Adrenal gland (tissue), 12 donors: ENCODE data around the gene IQSEC1. TPM values are rescaled to one million over a fixed set of nuclear protein-coding genes. Genes with fewer than 3 reads are reported as not detected.

Source experiments
- DNase-seq, 7 donors: peaks; one replicate each; pipeline ENCODE4 v3.0.0-alpha.2; 2019 to 2020
- H3K27ac ChIP-seq, 5 donors: fragments of 200-600 bp; sonication (generic) in 4 of 5; 1 replicate in 3 of 5; 2 replicates in 2 of 5; pipeline versions ENCODE4 v1.5.1 to v1.8.0; 2016 to 2020; ENCODE audit warnings: mild to moderate bottlenecking in 1 of 5
- H3K27me3 ChIP-seq: fragments of 200-600 bp; 2 replicates; pipeline ENCODE4 v1.8.0; 2021
- H3K36me3 ChIP-seq, 2 donors: fragments of 200-600 bp; replicated peaks in 1 of 2; 1 replicate in 1 of 2; 2 replicates in 1 of 2; pipeline versions ENCODE4 v1.5.1 to v1.8.0; 2018 to 2022
- H3K4me1 ChIP-seq, 2 donors: fragments of 200-600 bp; replicated peaks in 1 of 2; 1 replicate in 1 of 2; 2 replicates in 1 of 2; pipeline versions ENCODE4 v1.5.1 to v1.8.0; 2018 to 2021
- H3K4me3 ChIP-seq, 4 donors: fragments of 200-600 bp; sonication (generic) in 3 of 4; one replicate each; pipeline ENCODE4 v1.5.1; 2016 to 2018
- H3K9me3 ChIP-seq, 3 donors: fragments of 200-600 bp; sonication (generic) in 1 of 3; replicated peaks in 1 of 3; 1 replicate in 2 of 3; 2 replicates in 1 of 3; pipeline versions ENCODE4 v1.5.1 to v1.8.0; 2016 to 2021
- POLR2A ChIP-seq, 2 donors: fragments of 450-650 bp; IDR thresholded peaks; one replicate each; pipeline ENCODE4 v1.6.1; 2017; ENCODE audit warnings: antibody characterized with exemption in 2 of 2, mild to moderate bottlenecking in 2 of 2, moderate library complexity in 1 of 2
- WGBS, 4 donors: extraction: QIAGEN DNeasy Blood & Tissue Kit in 2 of 4; methylation state at CpG; one replicate each; pipeline versions ENCODE4 v1.1.5 to v1.1.7; 2013 to 2017; 5-methylcytosine and 5-hydroxymethylcytosine counted together
- intact Hi-C, 2 donors: fragments of 100-400 bp; cut with DNase I; formaldehyde crosslinking; loops; one replicate each; pipeline versions ENCODE4 v1.14.1 to v1.15.0; 2022 to 2023
- polyA plus RNA-seq, 3 donors: library from polyadenylated mRNA; stranded (reverse); fragments of 200-250 nt in 2 of 3; fragments of 350-450 nt in 1 of 3; fragmentation: Illumina TruSeq in 1 of 3; extraction: RNeasy Lipid Tissue Mini Kit (QIAGEN cat#74804) in 1 of 3; gene quantifications; one replicate each; pipeline ENCODE4 v1.2.3, GENCODE V29; 2013 to 2014
- total RNA-seq, 9 donors: library from RNA; depleted of rRNA in 4 of 9; stranded (reverse); fragments of >200 nt in 4 of 9; fragments of 120-200 nt in 1 of 9; fragmentation: NEBNext Ultra II Directional in 1 of 9; extraction: Animal tissue kit (Norgen Biotek cat#: 25700) in 1 of 9; gene quantifications; one replicate each; pipeline versions ENCODE4 v1.1.0 to v1.2.4, GENCODE V29; 2013 to 2023
- TF ChIP-seq, protein P1 (sequence below), 6 experiments: fragments of 450-650 bp in 4 of 6; fragments of 200-600 bp in 2 of 6; sonication (generic) in 1 of 6; IDR thresholded peaks; 1 replicate in 5 of 6; 2 replicates in 1 of 6; pipeline versions ENCODE4 v1.5.1 to v1.8.0; 2016 to 2021; ENCODE audit warnings: antibody characterized with exemption in 6 of 6, mild to moderate bottlenecking in 2 of 6, moderate library complexity in 1 of 6
- donor health status: healthy with polysubstance abuse.
- donor health status: Bipolar disorder and iron deficiency.
- donor health status: DM: yes; HTN: yes; CAD: no.
- donor health status: DM: no; HTN: no; CAD: no.
- donor health status: DM: no; HTN: no; CAD: no.
- donor health status: DM: yes; HTN: yes; CAD: no.

Gene IQSEC1
- total and polyA plus RNA-seq, 12 donors: 24.4 to 133 (median 94.2) TPM

DNA sequence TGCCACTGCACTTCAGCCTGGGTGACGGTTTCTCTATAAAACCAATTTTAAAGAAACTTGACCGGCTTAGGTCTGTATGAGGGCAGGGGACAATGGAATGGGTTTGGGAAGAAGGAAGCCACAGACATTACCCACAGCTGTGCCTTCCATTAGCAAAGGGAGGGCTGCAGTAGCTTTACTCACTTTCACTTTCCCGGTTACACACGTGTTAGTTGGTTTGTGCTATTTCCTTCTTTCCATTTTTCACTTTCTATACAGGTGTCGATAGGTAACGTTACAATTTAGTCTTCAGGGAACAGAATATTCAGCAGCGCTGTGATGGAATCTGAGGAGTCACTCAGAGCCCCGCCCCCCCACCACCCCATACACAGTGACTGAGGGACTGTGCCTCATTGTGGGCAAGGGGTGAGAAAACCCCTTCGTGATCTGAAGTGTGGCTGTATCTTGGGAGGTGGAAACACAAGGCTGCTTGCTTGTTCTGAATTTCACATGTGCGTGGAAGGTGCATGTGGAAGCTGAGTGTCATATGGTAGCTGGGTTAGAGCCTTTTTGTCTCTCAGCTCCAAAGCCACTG is 187.0 kb downstream of the IQSEC1 start:
- WGBS, 4 donors: 76 to 83% (median 79%) methylated on average over 10 of the region's 10 CpGs
- TF ChIP-seq POLR2A (IDR thresholded peaks at IDR 0.05): no peak
- TF ChIP-seq, protein P1, sequence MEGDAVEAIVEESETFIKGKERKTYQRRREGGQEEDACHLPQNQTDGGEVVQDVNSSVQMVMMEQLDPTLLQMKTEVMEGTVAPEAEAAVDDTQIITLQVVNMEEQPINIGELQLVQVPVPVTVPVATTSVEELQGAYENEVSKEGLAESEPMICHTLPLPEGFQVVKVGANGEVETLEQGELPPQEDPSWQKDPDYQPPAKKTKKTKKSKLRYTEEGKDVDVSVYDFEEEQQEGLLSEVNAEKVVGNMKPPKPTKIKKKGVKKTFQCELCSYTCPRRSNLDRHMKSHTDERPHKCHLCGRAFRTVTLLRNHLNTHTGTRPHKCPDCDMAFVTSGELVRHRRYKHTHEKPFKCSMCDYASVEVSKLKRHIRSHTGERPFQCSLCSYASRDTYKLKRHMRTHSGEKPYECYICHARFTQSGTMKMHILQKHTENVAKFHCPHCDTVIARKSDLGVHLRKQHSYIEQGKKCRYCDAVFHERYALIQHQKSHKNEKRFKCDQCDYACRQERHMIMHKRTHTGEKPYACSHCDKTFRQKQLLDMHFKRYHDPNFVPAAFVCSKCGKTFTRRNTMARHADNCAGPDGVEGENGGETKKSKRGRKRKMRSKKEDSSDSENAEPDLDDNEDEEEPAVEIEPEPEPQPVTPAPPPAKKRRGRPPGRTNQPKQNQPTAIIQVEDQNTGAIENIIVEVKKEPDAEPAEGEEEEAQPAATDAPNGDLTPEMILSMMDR (IDR thresholded peaks at IDR 0.05): no peak
- H3K9me3 ChIP-seq: no peaks in the 10 kb centered on the region
- intact Hi-C loops: no loop called here
- H3K4me1 ChIP-seq: peaks cover 4 to 8% of the 10 kb centered on the region in 2 donors
- no peak overlapping the region for H3K27ac ChIP-seq
- no peaks in the 10 kb centered on the region for H3K36me3 ChIP-seq
- no peak overlapping the region for H3K4me3 ChIP-seq
- DNase-seq: no peak
- H3K27me3 ChIP-seq: no peaks in the 10 kb centered on the region

- H3K27ac ChIP-seq: no peak overlapping the region
- no peak for DNase-seq
- intact Hi-C loops: no loop called here
- 69 to 82% (median 77%) methylated on average over 4 of the region's 4 CpGs for WGBS, 4 donors
- no peaks in the 10 kb centered on the region for H3K27me3 ChIP-seq
- H3K4me1 ChIP-seq: peaks cover 4 to 8% of the 10 kb centered on the region in 2 donors
- no peak overlapping the region for H3K4me3 ChIP-seq
- H3K36me3 ChIP-seq: no peaks in the 10 kb centered on the region
- TF ChIP-seq POLR2A (IDR thresholded peaks at IDR 0.05): no peak
- TF ChIP-seq, protein P1 (IDR thresholded peaks at IDR 0.05): no peak
- no peaks in the 10 kb centered on the region for H3K9me3 ChIP-seq
Observed at GRCh38 chr3:12885583-12885930, 187.7 kb downstream of the IQSEC1 start.

GRCh38 chr3:12884790-12885582 is 188.2 kb downstream of the IQSEC1 start:
- Histone ChIP-seq H3K4me1 (peaks cover 4 to 8% of the 10 kb centered on the region in 2 donors), H3K4me3 (no peak overlapping the region), H3K27me3 (no peaks in the 10 kb centered on the region), H3K27ac (no peak overlapping the region), H3K9me3 (no peaks in the 10 kb centered on the region), H3K36me3 (no peaks in the 10 kb centered on the region)
- peak in 3 of 7 donors; percentile 56 to 71 (median 59) for DNase-seq
- TF ChIP-seq, protein P1 (IDR thresholded peaks at IDR 0.05): no peak
- TF ChIP-seq POLR2A (IDR thresholded peaks at IDR 0.05): no peak
- intact Hi-C loops: no loop called here
- WGBS, 4 donors: 69 to 76% (median 73%) methylated on average over 19 to 20 of the region's 20 CpGs

DNA sequence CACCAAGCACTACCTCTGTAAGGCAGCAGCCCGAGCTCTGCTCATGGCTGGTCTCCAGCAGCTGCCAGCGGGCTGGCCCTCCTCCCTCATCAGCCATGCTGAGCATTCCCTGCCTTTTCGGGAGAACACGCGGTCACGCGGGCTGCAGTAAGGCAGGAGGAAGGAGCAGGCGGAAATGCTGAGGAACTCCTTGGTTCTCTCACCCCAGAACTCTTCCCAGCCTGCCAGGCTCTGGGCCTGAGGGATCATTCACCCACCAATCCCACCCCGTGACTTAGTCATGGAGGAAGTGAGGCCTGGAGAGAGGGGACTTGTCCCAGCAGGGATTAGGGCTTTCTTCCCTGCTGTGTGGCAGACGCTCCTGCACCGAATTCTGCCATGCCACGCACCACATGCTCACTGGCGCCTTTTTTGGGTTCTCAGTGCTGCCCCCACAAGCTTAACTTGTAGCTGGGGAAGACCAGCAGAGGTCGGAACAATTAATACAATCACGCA is 189.0 kb downstream of the IQSEC1 start:
- peak in 1 of 7 donors; percentile 42 for DNase-seq
- TF ChIP-seq, protein P1 (IDR thresholded peaks at IDR 0.05): no peak
- no peak for TF ChIP-seq POLR2A (IDR thresholded peaks at IDR 0.05)
- no peak overlapping the region for H3K4me3 ChIP-seq

More for the DNA sequence above, 189.0 kb downstream of the IQSEC1 start:
- no peaks in the 10 kb centered on the region for H3K27me3 ChIP-seq
- H3K9me3 ChIP-seq: no peaks in the 10 kb centered on the region
- 77 to 84% (median 82%) methylated on average over 8 to 15 of the region's 15 CpGs for WGBS, 4 donors
- H3K36me3 ChIP-seq: no peaks in the 10 kb centered on the region
- intact Hi-C loops: no loop called here
- H3K27ac ChIP-seq: no peak overlapping the region
- H3K4me1 ChIP-seq: peaks cover 4 to 11% of the 10 kb centered on the region in 2 donors
